Memory B cell (primary cell): ENCODE results near the gene GCNT2.
"Not testable (repeated sequence)": the region's sequence is repeated elsewhere in the genome, so short reads cannot be mapped to it uniquely, and the experiment has no call there.

Experiments
- ATAC-seq: fragments of 150-1000 bp; cut with Tn5 transposase; 2 replicates; pipeline ENCODE4 v1.10.0; 2021; ENCODE audit warnings: low read depth, mild to moderate bottlenecking, moderate library complexity
- DNase-seq, 2 donors: peaks; one replicate each; pipeline ENCODE4 v3.0.0; 2022; ENCODE audit warnings: low spot score in 2 of 2
- H3K27ac Mint-ChIP-seq: one replicate; pipeline ENCODE4 v1.8.0; 2022; ENCODE audit warnings: mild to moderate bottlenecking, moderate library complexity, mixed read lengths
- H3K27me3 Mint-ChIP-seq: one replicate; pipeline ENCODE4 v1.8.0; 2022; ENCODE audit warnings: mixed read lengths
- H3K36me3 Mint-ChIP-seq: one replicate; pipeline ENCODE4 v1.8.0; 2022; ENCODE audit warnings: mild to moderate bottlenecking, mixed read lengths
- H3K4me1 Mint-ChIP-seq: one replicate; pipeline ENCODE4 v1.8.0; 2022; ENCODE audit warnings: mixed read lengths
- H3K4me3 Mint-ChIP-seq: one replicate; pipeline ENCODE4 v1.8.0; 2022; ENCODE audit warnings: mild to moderate bottlenecking, moderate library complexity, mixed read lengths
- H3K9me3 Mint-ChIP-seq: one replicate; pipeline ENCODE4 v1.8.0; 2022; ENCODE audit warnings: mixed read lengths

GCNT2 gene

DNA sequence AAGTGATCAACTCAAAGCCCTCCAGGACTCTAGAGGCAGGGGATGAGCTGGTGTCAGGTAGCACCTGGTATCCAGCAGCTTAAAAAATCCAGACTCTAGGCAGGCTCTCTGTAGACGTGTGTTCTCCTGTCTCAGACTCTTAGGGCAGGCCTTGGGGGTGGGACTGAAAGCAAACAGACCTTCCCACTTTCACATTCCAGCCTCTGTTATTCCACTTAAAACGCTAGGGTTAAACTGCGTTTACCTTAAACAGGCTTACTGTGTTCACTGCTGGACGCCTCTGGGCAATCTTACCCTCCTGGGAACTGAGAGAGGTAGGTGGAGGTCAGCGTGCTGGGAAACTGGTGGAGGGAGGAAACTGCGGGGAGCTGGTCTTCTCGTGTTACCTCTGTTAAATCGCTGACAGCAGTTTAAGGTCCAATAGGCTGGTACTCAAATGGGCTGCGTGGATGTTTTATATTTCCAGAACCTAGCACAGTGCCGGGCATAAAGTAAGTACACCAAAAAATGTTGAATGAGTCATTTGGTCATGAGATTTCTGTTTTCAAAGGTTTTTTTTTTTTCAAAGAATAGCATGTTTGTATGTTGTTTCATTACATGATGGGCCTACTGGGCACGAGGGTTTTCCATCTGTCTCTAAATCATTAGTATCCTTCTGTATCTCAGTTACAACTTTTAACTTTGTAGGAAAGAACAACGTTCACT is at the start of gene GCNT2:
Gene GCNT2 (plus strand): TSS at position 248 of the 705 bp plus-strand sequence. CDS start 7,561 bp downstream, outside the sequence.
- DNase-seq = no peak
- peaks cover 5% of the 10 kb centered on the region for H3K4me1 Mint-ChIP-seq
- peaks cover 1% of the 10 kb centered on the region for H3K27me3 Mint-ChIP-seq
- H3K4me3 Mint-ChIP-seq = no peak within 1 kb of the TSS
- H3K27ac Mint-ChIP-seq = peak within 1 kb of the TSS; percentile 41
- no peaks in the 10 kb centered on the region for H3K9me3 Mint-ChIP-seq
- ATAC-seq = no peak
- no peaks in the 10 kb centered on the region for H3K36me3 Mint-ChIP-seq

DNA sequence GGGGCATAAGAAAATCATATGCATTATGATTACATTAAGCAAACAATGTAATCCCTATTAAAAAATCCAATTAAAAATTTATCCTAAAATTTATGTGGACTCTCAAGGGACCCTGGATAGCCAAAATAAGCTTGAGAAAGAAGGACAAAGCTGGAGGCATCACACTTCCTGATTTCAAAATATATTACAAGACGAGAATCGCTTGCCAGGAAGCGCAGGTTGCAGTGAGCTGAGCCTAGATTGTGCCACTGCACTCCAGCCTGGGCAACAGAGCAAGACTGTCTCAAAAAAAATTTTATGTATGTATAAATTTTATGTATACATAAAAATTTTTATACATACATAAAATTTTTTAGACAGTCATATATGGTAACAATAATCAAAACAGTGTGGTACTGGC is 48.5 kb upstream of the GCNT2 start:
- H3K9me3 Mint-ChIP-seq = no peaks in the 10 kb centered on the region
- DNase-seq (no peak), ATAC-seq (no peak)
- H3K4me3 Mint-ChIP-seq = no peak overlapping the region
- H3K27ac Mint-ChIP-seq = no peak overlapping the region
- H3K27me3 Mint-ChIP-seq = peaks cover 14% of the 10 kb centered on the region
- H3K4me1 Mint-ChIP-seq = no peaks in the 10 kb centered on the region
- H3K36me3 Mint-ChIP-seq = no peaks in the 10 kb centered on the region

- peaks cover 2% of the 10 kb centered on the region for H3K36me3 Mint-ChIP-seq
- ATAC-seq (no peak), DNase-seq (peak in 1 of 2 donors; percentile 22)
- H3K9me3 Mint-ChIP-seq = no peaks in the 10 kb centered on the region
- no peaks in the 10 kb centered on the region for H3K4me1 Mint-ChIP-seq
- no peak overlapping the region for H3K4me3 Mint-ChIP-seq
- H3K27me3 Mint-ChIP-seq = peaks cover 14% of the 10 kb centered on the region
- no peak overlapping the region for H3K27ac Mint-ChIP-seq
Observed at GRCh38 chr6:10478187-10479040, 42.7 kb upstream of the GCNT2 start.

GRCh38 chr6:10479939-10480700 is 41.0 kb upstream of the GCNT2 start:
- Mint-ChIP-seq H3K4me3 (no peak overlapping the region), H3K4me1 (no peaks in the 10 kb centered on the region), H3K36me3 (peaks cover 2% of the 10 kb centered on the region), H3K27ac (no peak overlapping the region), H3K27me3 (peaks cover 14% of the 10 kb centered on the region), H3K9me3 (no peaks in the 10 kb centered on the region)
- no peak for ATAC-seq
- no peak for DNase-seq

GRCh38 chr6:10481101-10481500 is 40.0 kb upstream of the GCNT2 start:
- Mint-ChIP-seq H3K36me3 (peaks cover 2% of the 10 kb centered on the region), H3K27me3 (peaks cover 11% of the 10 kb centered on the region), H3K9me3 (no peaks in the 10 kb centered on the region), H3K4me3 (no peak overlapping the region), H3K27ac (no peak overlapping the region), H3K4me1 (no peaks in the 10 kb centered on the region)
- no peak for DNase-seq
- no peak for ATAC-seq

- DNase-seq (no peak), ATAC-seq (no peak)
- H3K4me3 Mint-ChIP-seq = no peak overlapping the region
- H3K27me3 Mint-ChIP-seq = peaks cover 7% of the 10 kb centered on the region
- no peak overlapping the region for H3K27ac Mint-ChIP-seq
- peaks cover 2% of the 10 kb centered on the region for H3K36me3 Mint-ChIP-seq
- H3K4me1 Mint-ChIP-seq = no peaks in the 10 kb centered on the region
- H3K9me3 Mint-ChIP-seq = no peaks in the 10 kb centered on the region
Observed at GRCh38 chr6:10482636-10483257, 38.4 kb upstream of the GCNT2 start.

DNA sequence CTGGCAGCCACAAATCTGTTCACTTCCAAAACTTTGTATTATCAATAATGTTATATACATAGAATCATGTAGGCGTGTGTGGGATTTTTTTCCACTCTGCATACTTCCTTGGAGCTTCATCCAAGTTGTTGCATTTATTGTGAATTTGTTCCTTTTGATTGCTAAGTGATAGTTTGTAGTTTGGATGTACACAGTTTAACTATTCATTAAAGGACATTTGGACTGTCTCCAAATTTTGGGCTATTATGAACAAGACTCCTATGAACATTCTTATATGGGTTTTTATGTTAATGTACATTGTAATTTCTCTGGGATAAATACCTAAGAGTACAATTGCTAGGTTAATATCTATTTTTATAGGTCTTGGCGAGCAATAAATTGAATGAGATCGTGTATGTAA is 36.2 kb upstream of the GCNT2 start:
- ATAC-seq = no peak
- no peaks in the 10 kb centered on the region for H3K4me1 Mint-ChIP-seq
- DNase-seq = no peak
- no peaks in the 10 kb centered on the region for H3K9me3 Mint-ChIP-seq
- H3K27ac Mint-ChIP-seq = no peak overlapping the region
- peaks cover 7% of the 10 kb centered on the region for H3K27me3 Mint-ChIP-seq
- H3K4me3 Mint-ChIP-seq = no peak overlapping the region
- peaks cover under 1% of the 10 kb centered on the region for H3K36me3 Mint-ChIP-seq

- no peaks in the 10 kb centered on the region for H3K9me3 Mint-ChIP-seq
- no peak overlapping the region for H3K4me3 Mint-ChIP-seq
- ATAC-seq (no peak), DNase-seq (no peak)
- peaks cover 6% of the 10 kb centered on the region for H3K27me3 Mint-ChIP-seq
- no peak overlapping the region for H3K27ac Mint-ChIP-seq
- no peaks in the 10 kb centered on the region for H3K36me3 Mint-ChIP-seq
- no peaks in the 10 kb centered on the region for H3K4me1 Mint-ChIP-seq
Observed at GRCh38 chr6:10485406-10485805, 35.7 kb upstream of the GCNT2 start.

GRCh38 chr6:10486215-10486614 is 34.9 kb upstream of the GCNT2 start:
- Mint-ChIP-seq H3K4me3 (no peak overlapping the region), H3K9me3 (no peaks in the 10 kb centered on the region), H3K4me1 (no peaks in the 10 kb centered on the region), H3K27me3 (peaks cover 6% of the 10 kb centered on the region), H3K27ac (no peak overlapping the region), H3K36me3 (no peaks in the 10 kb centered on the region)
- DNase-seq (no peak), ATAC-seq (no peak)

GRCh38 chr6:10486944-10487588 is 34.1 kb upstream of the GCNT2 start:
- not testable (repeated sequence) for H3K4me1 Mint-ChIP-seq, H3K27ac Mint-ChIP-seq, DNase-seq, H3K27me3 Mint-ChIP-seq, H3K36me3 Mint-ChIP-seq, ATAC-seq, H3K9me3 Mint-ChIP-seq, H3K4me3 Mint-ChIP-seq

DNA sequence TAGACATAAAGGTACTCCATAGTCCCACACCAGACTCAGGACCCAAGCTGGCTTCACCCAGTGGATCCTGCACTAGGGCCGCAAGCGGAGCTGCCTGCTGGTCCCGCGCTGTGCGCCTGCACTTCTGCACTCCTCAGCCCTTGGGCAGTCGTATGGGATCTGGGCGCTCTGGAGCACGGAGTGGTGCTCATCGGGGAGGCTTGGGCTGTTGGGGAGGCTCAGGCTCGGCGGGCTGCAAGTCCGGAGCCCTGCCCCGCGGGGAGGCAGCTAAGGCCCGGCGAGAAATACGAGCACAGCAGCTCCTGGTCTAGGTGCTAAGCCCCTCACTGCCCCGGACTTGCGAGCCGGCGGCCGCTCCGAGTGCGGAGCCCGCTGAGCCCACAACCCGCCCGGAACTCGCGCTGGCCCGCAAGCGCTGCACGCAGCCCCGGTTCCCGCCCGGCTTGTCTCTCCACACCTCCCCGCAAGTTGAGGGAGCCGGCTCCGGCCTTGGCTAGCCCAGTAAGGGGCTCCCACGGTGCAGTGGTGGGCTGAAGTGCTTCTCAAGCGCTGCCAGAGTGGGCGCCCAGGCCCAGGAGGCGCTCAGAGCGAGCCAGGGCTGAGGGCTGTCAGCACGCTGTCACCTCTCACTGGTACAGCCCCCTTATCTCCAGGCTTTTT is 33.4 kb upstream of the GCNT2 start:
- Mint-ChIP-seq H3K36me3 (no peaks in the 10 kb centered on the region), H3K4me3 (no peak overlapping the region), H3K9me3 (no peaks in the 10 kb centered on the region), H3K27me3 (peaks cover 6% of the 10 kb centered on the region), H3K27ac (no peak overlapping the region), H3K4me1 (no peaks in the 10 kb centered on the region)
- ATAC-seq (no peak), DNase-seq (no peak)

GRCh38 chr6:10491463-10491862 is 29.7 kb upstream of the GCNT2 start:
- no peak for DNase-seq
- ATAC-seq = no peak
- Mint-ChIP-seq H3K27me3 (peaks cover 9% of the 10 kb centered on the region), H3K9me3 (no peaks in the 10 kb centered on the region), H3K36me3 (no peaks in the 10 kb centered on the region), H3K4me1 (peaks cover 3% of the 10 kb centered on the region), H3K27ac (no peak overlapping the region), H3K4me3 (no peak overlapping the region)

DNA sequence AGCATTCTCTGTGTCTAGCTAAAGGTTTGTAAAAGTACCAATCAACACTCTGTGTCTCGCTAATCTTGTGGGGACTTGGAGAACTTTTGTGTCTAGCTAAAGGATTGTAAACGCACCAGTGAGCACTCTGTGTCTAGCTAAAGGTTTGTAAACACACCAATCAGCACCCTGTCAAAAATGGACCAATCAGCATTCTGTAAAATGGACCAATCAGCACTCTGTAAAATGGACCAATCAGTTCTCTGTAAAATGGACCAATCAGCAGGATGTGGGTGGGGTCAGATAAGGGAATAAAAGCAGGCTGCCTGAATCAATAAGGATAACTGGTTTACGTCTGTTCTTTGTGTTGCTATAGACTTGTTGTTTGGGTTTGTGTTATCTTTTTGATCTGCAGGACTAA is 29.2 kb upstream of the GCNT2 start:
- not testable (repeated sequence) for H3K27ac Mint-ChIP-seq, H3K4me1 Mint-ChIP-seq, H3K4me3 Mint-ChIP-seq, H3K36me3 Mint-ChIP-seq, ATAC-seq, DNase-seq, H3K9me3 Mint-ChIP-seq
- peaks cover 12% of the 10 kb centered on the region for H3K27me3 Mint-ChIP-seq
